Measurements from ENCODE around the gene GALNT18. TPM values are rescaled to one million over a fixed set of nuclear protein-coding genes. Genes with fewer than 3 reads are reported as not detected.

GALNT18 gene
- total and polyA plus RNA-seq, 2 of the 4 experiments (the other 2 are of a cell fraction): 9.5 to 11.3 TPM

- H3K27ac ChIP-seq (ENCODE audit: insufficient read depth, low read length): no peak overlapping the region
- no peak overlapping the region for H4K5ac ChIP-seq (ENCODE audit: low read depth, low read length)
- H3K27me3 ChIP-seq (ENCODE audit: control insufficient read depth, insufficient read depth, low read length): peaks cover 2% of the 10 kb centered on the region; the same call in 1 of the 2 replicates
- no peak overlapping the region for H3K9ac ChIP-seq (ENCODE audit: low read depth, low read length)
- H2BK20ac ChIP-seq (ENCODE audit: low read depth, low read length): no peak overlapping the region
- no peaks in the 10 kb centered on the region for H4K20me1 ChIP-seq (ENCODE audit: insufficient read depth, low read length)
- no peak overlapping the region for H3K4me3 ChIP-seq (ENCODE audit: insufficient read depth, low read depth, low read length)
- no peak overlapping the region for H2AK9ac ChIP-seq (replicated peaks; ENCODE audit: low read depth, low read length, poor library complexity)
- H2BK5ac ChIP-seq (ENCODE audit: low read depth, low read length, poor library complexity, severe bottlenecking): no peak overlapping the region
- no peaks in the 10 kb centered on the region for H3K9me3 ChIP-seq (ENCODE audit: control insufficient read depth, insufficient read depth, low read length)
- in situ Hi-C loops (cut with MboI; ENCODE audit: low sequenced_read_pairs) (no loop called here), intact Hi-C loops (cut with micrococcal nuclease) (no loop called here), dilution Hi-C loops (cut with HindIII; ENCODE audit: low sequenced_read_pairs, unreplicated experiment) (no loop called here)
- no peak overlapping the region for H3K56ac ChIP-seq (ENCODE audit: extremely low read depth, insufficient read depth, low read length)
- no CpG with 5 or more reads among the region's 1 CpG for WGBS, 2 experiments (ENCODE audit: extremely low coverage in 2 of 2, insufficient read length in 1 of 2)
- ATAC-seq (ENCODE audit: low read depth) (peak; percentile 35), DNase-seq (peak; percentile 50)
- H4K91ac ChIP-seq (ENCODE audit: insufficient read depth, low read depth, low read length): no peak overlapping the region
- no peak overlapping the region for H4K8ac ChIP-seq (ENCODE audit: low read depth in 2 of 2, low read length in 2 of 2)
- no peaks in the 10 kb centered on the region for H3K9me1 ChIP-seq (ENCODE audit: insufficient read depth, low read length)
- H2BK120ac ChIP-seq (ENCODE audit: low read depth, low read length): no peak overlapping the region
- no peak overlapping the region for H3K23ac ChIP-seq (ENCODE audit: low read depth, low read length)
- H2AK5ac ChIP-seq (ENCODE audit: low read depth, low read length): no peak overlapping the region
- no peak overlapping the region for H3K18ac ChIP-seq (ENCODE audit: low read depth, low read length)
- H2AFZ ChIP-seq (replicated peaks; ENCODE audit: low read length, poor library complexity): no peak overlapping the region
- H2BK15ac ChIP-seq (ENCODE audit: low read depth, low read length): no peak overlapping the region
- POLR2A ChIA-PET (ENCODE audit: unreplicated experiment): no interaction called here
- peak; percentile 87 for TF ChIP-seq NFE2L2 (IDR thresholded peaks at IDR 0.05; ENCODE audit: low read depth, low read length)
- TF ChIP-seq CHD1 (IDR thresholded peaks at IDR 0.05; ENCODE audit: low read depth, low read length): no peak
- peak; percentile 33; the same call in 1 of the 2 replicates for TF ChIP-seq MAFK (IDR thresholded peaks at IDR 0.05; ENCODE audit: low read depth, low read length)
- no peak for TF ChIP-seq MXI1 (IDR thresholded peaks at IDR 0.05; ENCODE audit: borderline replicate concordance, low read depth, low read length)
- peak; percentile 65 for TF ChIP-seq BHLHE40 (IDR thresholded peaks at IDR 0.05; ENCODE audit: low read depth, low read length)
- TF ChIP-seq CEBPB (IDR thresholded peaks at IDR 0.05; ENCODE audit: low read depth, low read length): peak; percentile 73
- no peak overlapping the region for H3K14ac ChIP-seq (replicated peaks; ENCODE audit: low read depth, low read length)
- no peaks in the 10 kb centered on the region for H3K36me3 ChIP-seq (ENCODE audit: control insufficient read depth, insufficient read depth, low read length)
- H3K4me1 ChIP-seq (ENCODE audit: control insufficient read depth, insufficient read depth, low read length): peaks cover 8% of the 10 kb centered on the region; the same call in 1 of the 2 replicates
- BruUV-seq (replicated peaks): no TSS peak
- H3K4ac ChIP-seq (ENCODE audit: low read depth, low read length): no peak overlapping the region
- no peak overlapping the region for H3K4me2 ChIP-seq (ENCODE audit: low read depth, low read length)
- H3K79me1 ChIP-seq (ENCODE audit: low read depth in 1 of 2, low read length in 2 of 2): no peaks in the 10 kb centered on the region
- CTCF ChIA-PET: no interaction called here
Measured at GRCh38 chr11:11313426-11313825, 308.4 kb downstream of the GALNT18 start.

Data from IMR-90 (cell line).